Kidney capillary endothelial cell (primary cell): ENCODE results near the gene ZNF536.
"Not testable (repeated sequence)": the region's sequence is repeated elsewhere in the genome, so short reads cannot be mapped to it uniquely, and the experiment has no call there.

ENCODE experiments used
- DNase-seq: peaks from one replicate; pipeline ENCODE4 v3.0.0-alpha.2; 2018; ENCODE audit warnings: low spot score

ZNF536 gene

DNA sequence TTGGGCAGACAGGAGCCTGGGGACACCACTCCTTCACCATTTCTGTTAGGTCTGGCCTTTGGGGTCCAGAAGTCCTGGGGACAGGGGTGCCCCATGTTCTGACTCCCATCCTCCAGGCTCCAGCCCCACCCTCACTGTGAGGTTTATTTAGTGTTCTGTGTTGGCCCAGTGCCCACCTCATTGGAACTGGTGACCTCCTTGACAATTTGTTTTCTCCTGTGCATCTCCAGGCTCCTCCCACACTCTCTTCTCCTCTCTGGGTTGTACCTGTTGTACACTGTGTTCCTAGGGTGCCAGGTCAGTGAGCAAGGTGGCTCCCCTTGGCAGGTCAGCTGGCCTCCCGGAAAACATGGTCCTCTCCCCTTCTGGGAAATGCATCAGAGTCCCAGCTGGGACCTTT is 110.8 kb downstream of the ZNF536 start:
- no peak for DNase-seq

DNA sequence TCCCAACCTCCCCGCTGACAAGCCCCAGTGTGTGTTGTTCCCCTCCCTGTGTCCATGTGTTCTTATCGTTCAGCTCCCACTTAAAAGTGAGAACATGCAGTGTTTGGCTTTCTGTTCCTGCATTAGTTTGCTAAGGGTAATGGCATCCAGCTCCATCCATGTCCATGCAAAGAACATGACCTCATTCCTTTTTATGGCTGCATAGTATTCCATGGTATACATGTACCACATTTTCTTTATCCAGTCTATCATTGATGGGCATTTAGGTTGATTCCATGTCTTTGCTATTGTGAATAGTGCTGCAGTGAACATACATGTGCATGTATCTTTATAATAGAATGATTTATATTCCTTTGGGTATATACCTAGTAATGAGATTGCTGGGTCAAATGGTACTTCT is 114.1 kb downstream of the ZNF536 start:
- DNase-seq = not testable (repeated sequence)

DNA sequence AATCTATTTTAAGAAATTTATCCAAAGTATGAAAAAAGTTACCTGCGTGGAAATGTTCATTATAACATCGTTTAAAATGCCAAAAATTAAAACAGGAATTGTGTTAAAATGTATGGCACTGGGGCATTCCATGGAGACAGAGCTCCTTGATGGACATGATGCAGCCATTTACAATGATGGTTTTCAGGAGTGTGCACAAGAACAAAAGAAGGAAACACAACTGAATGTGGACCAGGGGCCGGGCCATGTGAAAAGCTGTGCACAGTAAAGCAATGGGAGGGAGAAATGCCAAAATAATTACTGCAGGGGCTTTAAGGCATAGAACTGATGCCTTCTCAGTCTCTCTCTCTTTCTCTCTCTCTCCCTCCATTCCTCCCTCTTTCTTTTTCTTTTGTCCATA is 115.0 kb downstream of the ZNF536 start:
- DNase-seq = no peak

DNA sequence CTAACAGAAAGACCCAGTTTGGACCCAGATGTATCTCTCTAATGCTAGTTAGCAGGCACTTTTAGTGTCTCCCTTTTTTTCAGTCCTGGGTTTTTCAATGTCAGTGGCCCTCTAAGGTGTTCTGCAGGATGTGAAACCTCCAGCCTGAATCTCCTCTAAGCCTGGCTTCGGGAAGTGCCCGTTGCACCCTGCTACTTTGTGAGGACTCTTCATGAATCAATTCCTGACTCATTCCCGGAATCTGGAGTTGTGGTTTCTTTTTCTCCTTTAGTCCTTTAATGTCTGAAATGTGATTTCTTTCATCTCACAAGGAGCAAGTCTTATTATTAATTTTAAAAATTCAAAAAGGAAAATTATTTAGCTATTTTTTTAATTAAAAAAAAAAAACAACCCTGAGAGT is 116.0 kb downstream of the ZNF536 start:
- DNase-seq = no peak

DNA sequence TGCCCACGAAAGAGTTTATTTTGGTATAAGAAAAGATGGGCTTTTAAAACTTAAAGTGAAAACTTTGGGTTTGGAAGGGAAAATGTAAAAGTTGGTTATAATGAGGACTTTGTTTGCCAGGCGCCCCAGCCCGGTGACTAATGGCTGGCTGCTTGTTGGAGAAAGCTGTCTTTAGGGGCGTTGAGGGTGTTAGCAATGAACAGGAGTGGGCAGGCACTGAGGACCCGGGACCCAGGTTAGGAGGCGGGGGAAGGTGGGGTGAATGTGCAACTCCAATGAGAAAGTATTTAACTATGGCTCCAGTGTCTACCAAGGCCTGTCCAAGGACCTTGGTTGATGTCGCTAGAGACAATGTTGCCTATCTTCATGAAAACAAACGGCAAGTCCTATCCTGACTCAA is 118.6 kb downstream of the ZNF536 start:
- DNase-seq = no peak

DNA sequence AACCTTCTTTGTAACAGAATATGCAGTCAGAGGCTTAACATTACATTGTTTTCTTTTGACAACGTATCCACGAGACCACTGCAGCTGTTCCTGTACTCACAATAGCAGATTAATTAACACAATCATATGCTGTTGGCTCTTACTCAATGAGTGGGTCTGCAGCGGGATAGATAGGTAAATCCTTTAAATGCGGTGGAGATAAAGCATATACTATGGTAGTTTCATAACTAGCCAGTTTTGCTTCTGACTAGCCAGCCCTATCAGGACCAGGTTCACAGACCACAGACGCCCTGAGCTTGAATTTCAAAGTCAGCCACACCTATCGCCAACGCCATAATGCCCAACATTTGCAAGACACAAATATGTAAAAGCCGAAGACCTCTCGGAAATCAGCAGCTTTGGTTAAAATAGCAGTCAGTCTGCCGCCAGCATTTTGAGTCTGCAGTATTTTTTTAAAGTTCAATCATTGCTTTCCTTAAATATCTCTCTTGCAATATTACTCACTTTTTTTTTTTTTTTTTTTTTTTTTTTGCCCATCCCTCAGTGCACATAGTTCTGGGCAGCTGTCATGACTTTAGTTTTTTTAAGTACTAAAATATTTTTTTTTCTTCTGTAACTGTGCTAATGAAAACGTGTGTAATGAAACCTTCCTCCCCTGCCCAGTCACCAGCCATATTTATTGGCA is 120.5 kb downstream of the ZNF536 start:
- DNase-seq = no peak

DNA sequence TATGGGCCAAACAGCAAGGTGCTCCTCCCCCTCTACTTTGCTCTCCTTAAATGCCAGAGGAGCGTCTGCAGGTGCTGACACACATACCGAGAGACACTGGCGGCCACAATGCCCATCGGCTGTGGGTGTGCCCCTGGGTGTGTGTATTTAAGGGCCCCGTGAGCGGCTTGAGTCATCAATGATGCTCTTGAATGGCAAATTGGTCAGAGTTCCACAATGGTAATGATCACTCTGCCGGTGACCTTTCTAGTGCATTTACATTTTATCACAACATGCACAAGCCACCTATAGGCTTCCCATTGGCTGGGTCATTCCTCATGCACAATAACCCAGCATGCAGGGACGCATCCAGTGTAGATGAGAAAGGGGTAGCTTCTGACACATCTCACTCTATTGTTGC is 124.8 kb downstream of the ZNF536 start:
- no peak for DNase-seq

DNA sequence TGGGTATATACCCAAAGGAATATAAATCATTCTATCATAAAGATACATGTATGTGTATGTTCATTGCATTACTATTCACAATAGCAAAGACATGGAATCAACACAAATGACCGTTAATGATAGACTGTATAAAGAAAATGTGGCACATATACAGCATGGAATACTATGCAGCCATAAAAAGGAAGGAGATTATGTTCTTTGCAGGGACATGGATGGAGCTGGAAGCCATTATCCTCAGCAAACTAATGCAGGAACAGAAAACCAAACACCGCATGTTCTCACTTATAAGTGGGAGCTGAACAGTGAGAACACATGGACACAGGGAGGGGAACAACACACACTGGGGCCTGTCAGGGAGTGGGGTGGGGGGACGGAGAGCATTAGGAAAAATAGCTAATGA is 125.9 kb downstream of the ZNF536 start:
- not testable (repeated sequence) for DNase-seq

DNA sequence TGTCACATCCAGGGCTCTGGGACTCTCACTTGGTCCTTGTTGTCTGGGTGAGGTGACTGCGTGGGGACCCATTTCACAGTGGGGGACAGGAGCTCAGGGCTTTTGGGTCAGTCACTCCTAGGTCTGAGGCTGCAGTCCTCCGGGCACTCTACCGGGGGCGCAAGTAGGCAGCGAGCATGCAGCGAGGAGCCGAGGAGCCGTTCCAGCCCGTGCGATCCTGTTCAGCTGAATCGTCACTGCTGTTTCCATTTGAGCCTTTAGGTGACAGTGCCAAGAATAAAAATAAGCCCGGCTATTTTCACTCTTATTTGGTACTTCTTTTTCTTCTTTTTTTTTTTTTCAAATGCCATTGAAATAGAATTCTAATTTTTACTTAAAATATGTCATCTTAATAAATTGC is 126.5 kb downstream of the ZNF536 start:
- DNase-seq = no peak

DNA sequence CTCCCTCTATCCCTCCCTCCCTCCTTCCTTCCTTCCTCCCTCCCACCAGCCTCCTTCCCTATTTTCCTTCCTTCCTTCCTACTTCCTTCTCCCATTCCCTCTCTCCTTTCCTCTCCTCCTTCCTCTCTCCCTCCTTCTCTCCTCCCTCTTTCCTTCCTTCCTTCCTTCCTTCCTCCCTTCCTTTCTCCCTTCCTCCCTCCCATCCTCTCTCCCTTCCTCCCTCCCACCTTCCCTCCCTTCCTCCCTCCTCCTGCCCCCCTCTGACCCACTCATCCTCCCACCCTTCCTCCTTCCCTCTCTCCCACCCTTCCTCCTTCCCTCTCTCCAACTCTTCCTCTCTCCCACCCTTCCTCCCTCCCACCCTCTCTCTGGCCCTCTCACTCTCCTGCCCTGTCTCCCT is 132.1 kb downstream of the ZNF536 start:
- no peak for DNase-seq

DNA sequence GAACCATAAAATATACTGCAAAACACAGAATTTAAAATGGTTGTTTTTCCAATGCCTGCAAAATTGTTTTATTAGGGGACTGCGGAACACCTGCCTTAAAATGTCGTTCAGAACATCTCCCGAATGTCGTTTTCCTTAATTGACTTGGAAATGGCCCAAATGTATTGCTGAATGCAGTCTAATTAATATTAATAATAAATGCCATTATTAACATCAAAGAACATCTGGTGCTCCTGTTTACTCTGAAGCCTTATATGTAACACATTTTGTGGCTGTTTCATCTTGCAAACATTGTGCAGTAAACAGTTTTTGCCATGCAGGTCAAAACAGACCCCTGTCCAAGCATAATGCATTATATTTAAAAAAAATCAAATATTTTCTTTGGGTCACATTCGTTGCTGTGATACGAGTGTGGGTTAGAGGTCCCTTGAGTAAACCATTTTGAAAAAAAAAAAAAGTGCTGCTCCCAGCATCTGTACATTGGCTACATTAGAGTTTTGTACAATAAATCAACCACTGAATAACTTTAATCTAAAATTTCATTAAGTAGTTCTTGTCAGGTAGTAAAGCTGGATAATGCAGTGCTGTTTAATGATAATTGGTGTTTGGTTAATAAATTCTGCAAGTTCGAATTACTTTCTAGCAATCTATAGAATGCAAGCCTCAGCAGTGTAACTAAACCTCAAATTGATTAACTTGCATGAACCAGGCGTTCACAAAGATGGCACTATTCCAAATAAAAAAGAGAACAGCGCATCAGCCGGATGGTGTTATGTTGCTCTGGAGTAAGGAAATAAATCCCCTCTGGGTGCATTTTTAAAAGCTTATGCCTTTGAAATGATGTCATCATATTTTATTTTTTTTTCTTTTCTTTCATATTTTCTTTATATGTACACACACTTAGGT is 140.2 kb downstream of the ZNF536 start:
- DNase-seq = no peak

DNA sequence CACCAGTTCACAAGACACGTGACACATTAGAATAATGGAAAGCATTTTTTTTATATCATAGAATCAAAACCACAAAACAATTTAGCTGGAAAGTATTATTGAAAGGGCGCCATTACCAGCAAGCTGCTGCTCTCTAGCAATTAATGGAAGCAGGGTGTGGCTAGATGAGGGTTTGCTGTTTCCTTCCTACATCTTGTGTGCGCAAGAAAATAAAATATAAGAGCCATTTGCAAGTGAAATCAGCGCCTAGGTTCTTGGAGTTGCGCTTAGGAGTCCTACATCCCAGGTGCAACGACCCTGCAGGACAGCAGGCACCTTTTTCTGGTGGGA is 140.9 kb downstream of the ZNF536 start:
- DNase-seq = no peak

DNA sequence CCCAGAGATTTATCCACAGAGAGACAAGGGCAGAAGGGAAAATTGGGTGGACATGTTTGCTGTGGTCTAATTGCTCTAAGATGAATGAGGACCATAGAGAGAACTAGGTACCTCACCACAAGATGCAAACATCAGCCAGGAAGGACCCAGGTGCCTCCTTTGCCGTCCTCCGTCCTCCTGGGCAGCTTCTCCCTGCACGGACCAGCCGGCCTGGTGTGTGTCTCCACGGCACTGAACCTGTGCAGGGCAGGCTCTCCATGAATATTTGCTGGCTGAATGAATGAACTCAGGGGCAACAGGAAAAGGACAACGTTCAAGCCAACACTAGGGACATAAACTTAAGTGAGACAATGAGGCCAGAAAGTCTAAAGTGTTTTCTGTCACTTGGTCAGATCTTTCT is 143.9 kb downstream of the ZNF536 start:
- no peak for DNase-seq

DNA sequence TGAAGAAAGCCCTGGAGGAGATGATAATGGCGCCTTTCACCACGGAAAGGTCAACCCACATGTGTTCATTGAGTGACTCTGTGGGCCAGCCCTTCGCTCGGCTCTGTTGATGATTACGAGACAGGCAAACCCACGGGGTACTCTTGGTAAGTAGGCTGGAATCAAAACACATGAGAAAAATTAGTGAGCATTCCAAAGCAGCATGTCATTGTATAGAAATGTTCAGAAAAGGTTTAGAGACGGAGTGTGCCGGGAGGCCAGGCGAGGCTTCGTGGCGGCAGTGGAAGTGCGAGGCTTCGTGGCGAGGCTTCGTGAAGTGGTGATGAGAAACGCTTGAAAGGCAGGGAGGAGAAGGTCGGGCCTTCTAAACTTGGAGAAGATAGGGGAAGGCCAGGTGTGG is 144.3 kb downstream of the ZNF536 start:
- no peak for DNase-seq

DNA sequence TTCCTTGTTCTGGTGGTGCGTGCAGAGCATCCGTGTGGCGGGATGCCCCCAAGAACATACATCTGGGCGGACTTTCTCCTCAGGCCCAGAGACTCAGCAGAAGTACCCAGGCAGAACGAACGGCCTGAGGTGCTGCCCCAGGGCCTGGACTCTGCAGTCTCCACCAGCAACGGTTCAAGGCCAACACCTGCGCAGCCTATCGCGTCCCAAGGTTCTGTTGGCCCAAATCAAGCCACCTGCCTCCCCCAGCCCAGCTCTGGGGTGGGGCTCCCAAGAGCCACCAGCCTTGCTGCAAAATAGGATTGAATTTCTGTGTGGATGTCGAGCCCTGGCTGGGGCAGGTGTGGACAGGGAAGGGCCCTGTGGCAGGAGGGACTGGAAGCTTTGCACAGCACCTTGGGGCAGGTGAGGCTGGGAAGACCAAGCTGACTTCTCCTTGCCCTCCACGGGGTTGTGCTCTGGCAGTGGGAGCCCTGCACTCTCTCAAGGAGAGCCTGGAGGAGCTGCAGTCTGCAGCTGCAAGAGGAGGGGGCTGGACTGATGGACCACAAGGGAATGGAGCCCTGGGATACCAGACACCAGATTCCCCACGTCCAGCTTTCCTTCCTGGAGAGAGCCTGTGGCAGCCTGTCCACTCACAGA is 146.9 kb downstream of the ZNF536 start:
- no peak for DNase-seq

DNA sequence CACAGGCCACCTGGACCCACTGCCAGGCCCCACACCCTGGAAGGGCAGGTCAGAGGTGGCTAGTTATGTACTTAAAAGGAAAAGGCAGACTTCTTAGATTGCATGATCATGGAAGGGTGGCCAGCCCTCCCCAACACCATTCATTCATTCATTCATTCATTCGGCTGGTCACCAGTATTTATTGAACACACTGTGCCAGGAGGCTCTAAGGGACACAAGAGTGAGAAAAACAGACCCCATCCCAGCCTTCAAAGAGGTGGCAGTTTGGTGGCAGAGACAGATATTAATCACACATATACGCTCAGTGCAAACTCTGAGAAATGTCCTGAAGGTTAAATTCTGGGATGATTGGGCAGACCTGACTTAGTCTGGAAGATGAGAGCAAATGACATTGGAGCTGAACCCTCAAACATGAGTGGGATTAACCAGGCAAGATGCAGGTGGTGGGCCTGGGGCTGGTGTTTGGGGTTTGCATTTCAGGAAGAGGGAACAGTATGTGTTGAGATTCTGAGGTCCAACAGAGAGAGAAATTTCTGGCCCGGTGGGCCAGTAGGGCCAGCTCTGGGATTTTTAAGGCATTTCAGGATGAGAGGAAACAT is 147.5 kb downstream of the ZNF536 start:
- no peak for DNase-seq

DNA sequence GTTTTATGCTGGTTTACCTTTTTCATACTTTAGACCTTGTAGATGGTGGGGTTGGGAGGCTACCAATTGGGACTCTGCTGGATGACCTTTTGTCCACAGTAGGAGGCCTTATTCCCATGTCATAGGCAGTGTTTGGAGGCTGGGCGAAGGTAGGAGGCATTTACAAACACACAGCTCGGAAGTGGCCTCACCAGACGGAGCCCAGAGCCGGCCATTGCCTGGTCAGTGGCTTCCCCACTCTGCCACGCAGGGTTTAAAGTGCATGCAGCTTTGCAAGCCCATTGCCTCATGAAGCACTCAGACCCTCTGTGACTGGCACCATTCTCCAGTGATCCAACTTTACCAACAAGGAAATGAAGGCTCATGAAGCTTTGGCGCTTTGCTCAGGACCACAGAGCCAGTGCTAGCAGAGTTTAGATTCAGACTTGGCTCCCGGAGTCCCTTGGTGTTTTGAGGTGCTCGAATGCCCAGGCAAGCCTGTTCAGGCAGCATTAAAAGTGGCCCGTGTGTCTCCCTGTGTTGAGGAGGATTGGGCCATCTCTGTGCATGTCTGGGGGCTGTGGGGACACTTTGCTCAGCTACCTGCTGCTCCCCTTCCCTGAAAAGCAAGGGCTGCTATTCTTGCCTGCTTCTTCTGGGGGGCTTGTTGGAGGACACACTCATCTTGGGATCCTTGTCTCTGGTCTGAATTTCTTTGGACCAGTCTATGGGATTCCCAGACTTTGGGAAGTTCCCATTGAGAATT is 148.7 kb downstream of the ZNF536 start:
- DNase-seq = no peak

DNA sequence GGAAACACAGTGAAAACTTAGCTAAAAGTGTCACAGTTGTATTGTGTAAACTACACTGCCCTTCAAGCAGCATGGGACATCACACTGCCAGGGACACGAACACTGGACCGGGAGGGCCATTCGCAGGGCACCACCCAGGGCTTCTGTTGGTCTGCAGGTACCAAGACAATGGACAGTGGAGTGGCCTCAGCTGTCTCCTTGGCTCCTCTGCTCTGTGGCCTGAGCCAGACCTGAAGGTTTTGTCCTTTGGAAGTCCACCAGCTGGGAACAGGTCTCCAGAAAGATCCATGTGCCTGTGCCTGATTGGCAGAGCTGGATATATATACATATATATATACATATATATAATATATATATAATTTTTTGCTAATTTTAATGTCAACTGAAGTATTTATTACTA is 149.8 kb downstream of the ZNF536 start:
- DNase-seq = no peak

DNA sequence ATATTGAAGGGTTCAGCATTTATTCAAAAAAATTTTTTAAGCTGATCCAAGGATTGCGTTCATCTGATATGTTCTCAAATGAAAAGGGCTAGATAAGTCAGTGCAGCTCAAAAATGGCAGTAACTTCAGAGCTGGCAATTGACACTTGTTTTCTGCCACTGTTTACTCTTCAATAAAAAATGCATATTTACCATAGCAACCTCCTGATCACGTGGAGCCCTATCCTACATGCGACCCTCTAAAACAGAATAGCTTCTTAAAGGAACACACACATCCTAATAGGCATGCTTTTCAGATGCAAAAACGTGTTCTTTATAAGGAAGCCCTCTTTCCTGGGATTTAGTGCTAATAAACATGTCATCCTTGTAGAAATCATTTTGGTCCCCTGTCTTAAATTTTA is 150.2 kb downstream of the ZNF536 start:
- no peak for DNase-seq

DNA sequence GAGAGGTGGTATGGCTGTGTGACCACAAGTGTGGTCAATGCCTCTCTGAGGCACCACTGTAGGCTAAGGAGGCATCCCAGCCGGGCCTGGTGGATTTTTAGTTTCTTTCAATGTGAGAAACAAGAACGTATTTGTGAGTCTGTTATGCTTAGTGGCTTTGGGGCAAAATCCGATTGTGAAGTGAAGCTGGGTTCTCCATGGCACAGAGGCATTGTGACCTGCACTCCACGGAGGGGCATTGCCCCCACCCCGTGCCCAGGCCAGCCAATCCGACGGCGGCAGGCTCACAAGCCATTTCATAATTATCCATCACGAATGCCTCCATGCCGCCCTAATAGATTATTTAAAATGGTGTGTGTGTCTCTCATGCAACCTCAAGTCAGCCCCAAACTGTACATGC is 151.6 kb downstream of the ZNF536 start:
- no peak for DNase-seq

DNA sequence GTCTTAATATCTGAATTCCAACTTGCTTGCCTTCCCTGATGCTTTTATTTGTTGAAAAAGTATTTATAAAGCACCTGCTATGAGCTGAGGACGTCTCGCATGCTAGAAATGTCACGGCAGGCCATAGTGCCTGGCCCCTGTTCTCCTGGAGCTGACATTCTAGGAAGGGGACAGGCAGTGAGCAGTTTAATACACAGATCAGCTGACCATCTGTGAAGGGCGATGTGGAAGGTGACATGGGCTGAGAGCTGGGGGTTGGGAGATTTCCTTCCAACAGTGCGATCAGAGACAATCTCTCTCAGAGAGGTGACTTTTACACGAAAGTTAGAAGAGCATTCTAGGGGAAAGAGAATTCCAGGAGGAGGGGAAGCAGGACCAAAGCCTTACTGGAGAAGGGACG is 153.2 kb downstream of the ZNF536 start:
- no peak for DNase-seq

DNA sequence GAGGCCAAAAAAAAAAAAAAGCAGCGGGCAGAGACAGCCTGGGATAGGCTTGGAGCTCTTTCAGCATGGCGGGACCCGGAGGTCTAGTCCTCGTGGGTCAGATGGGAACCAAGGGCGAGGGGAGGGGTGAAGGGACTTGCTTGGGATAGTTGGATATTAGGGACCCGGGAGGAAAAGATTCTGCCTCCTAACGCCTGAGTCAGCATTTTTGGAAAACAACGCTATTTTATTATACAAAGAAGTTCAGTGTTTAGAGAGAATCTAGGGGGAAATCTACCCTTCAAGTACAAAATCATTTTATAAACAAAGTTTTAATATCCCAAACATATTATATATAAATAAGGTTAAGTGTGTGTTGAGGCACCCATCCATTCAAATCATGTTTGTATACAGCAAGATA is 156.7 kb downstream of the ZNF536 start:
- DNase-seq = no peak
